MM.1S (cell line): ENCODE measurements around the gene MOB1A.
A peak's percentile ranks its signal among the peaks of the same experiment; 100 is the strongest.

Experiments used
- DNase-seq: peaks from one replicate; pipeline ENCODE4 v3.0.0-alpha.2; 2015
- H2AFZ ChIP-seq: fragments of 300-600 bp; sonication (generic); 2 replicates; pipeline ENCODE4 v1.6.0; 2016; ENCODE audit warnings: antibody characterized with exemption, low read length
- H3F3A ChIP-seq: fragments of 300-600 bp; sonication (generic); 2 replicates; pipeline ENCODE4 v1.6.1; 2016; ENCODE audit warnings: mild to moderate bottlenecking, antibody characterized with exemption, low read length, moderate library complexity, mixed read lengths; ENCODE audit not compliant: insufficient read depth
- H3K27ac ChIP-seq: fragments of 300-600 bp; sonication (generic); 2 replicates; pipeline ENCODE4 v1.5.1; 2016; ENCODE audit warnings: mild to moderate bottlenecking, low read length
- H3K27me3 ChIP-seq: fragments of 300-600 bp; sonication (generic); replicated peaks from 2 replicates; pipeline ENCODE4 v1.6.0; 2016; ENCODE audit warnings: low read length; ENCODE audit not compliant: insufficient read depth
- H3K36me3 ChIP-seq: fragments of 300-600 bp; sonication (generic); replicated peaks from 2 replicates; pipeline ENCODE4 v1.6.1; 2016; ENCODE audit warnings: mild to moderate bottlenecking, low read length, mixed read lengths; ENCODE audit not compliant: insufficient read depth
- H3K4me1 ChIP-seq: fragments of 300-600 bp; sonication (generic); 2 replicates; pipeline ENCODE4 v1.6.1; 2016; ENCODE audit warnings: low read length, mixed read lengths
- H3K4me2 ChIP-seq: fragments of 300-600 bp; sonication (generic); 2 replicates; pipeline ENCODE4 v1.6.0; 2016; ENCODE audit warnings: low read depth, low read length
- H3K4me3 ChIP-seq: fragments of 300-600 bp; sonication (generic); 2 replicates; pipeline ENCODE4 v1.5.1; 2016; ENCODE audit warnings: low read length, mixed read lengths
- H3K79me2 ChIP-seq: fragments of 300-600 bp; sonication (generic); 2 replicates; pipeline ENCODE4 v1.6.1; 2016; ENCODE audit warnings: mixed run types, low read length, mixed read lengths
- H3K9ac ChIP-seq: fragments of 300-600 bp; sonication (generic); 2 replicates; pipeline ENCODE4 v1.6.1; 2016; ENCODE audit warnings: low read length, mixed read lengths
- H3K9me2 ChIP-seq: fragments of 300-600 bp; sonication (generic); replicated peaks from 2 replicates; pipeline ENCODE4 v1.6.1; 2016; ENCODE audit warnings: mild to moderate bottlenecking, low read length, mixed read lengths; ENCODE audit not compliant: insufficient read depth
- H3K9me3 ChIP-seq: fragments of 300-600 bp; sonication (generic); replicated peaks from 2 replicates; pipeline ENCODE4 v1.6.1; 2016; ENCODE audit warnings: mild to moderate bottlenecking, low read length, mixed read lengths; ENCODE audit not compliant: insufficient read depth
- H4K20me1 ChIP-seq: fragments of 300-600 bp; sonication (generic); 2 replicates; pipeline ENCODE4 v1.6.1; 2016; ENCODE audit warnings: mild to moderate bottlenecking, low read length, moderate library complexity, mixed read lengths; ENCODE audit not compliant: insufficient read depth
- CTCF ChIP-seq: fragments of 300-600 bp; sonication (generic); IDR thresholded peaks from 2 replicates; pipeline ENCODE4 v1.5.1; 2016; ENCODE audit warnings: antibody characterized with exemption, low read length, mixed read lengths
- EZH2 ChIP-seq: fragments of 300-600 bp; sonication (generic); optimal IDR thresholded peaks from 2 replicates; pipeline ENCODE3; 2017; ENCODE audit warnings: low read depth, mild to moderate bottlenecking, antibody characterized with exemption, low read length, mixed read lengths
- EZH2phosphoT487 ChIP-seq: fragments of 300-600 bp; sonication (generic); IDR thresholded peaks from 2 replicates; pipeline ENCODE4 v1.6.1; 2018; ENCODE audit warnings: antibody characterized with exemption, low read length

MOB1A gene

GRCh38 chr2:74142340-74142739 lies 36.3 kb downstream of the MOB1A start:
- H3K4me3 ChIP-seq = no peak overlapping the region
- H3K4me2 ChIP-seq = no peak overlapping the region
- no peaks in the 10 kb centered on the region for H3K9me2 ChIP-seq
- DNase-seq = no peak
- H4K20me1 ChIP-seq = no peaks in the 10 kb centered on the region
- no peaks in the 10 kb centered on the region; the same call in 1 of the 2 replicates for H3K36me3 ChIP-seq
- no peaks in the 10 kb centered on the region for H3K27me3 ChIP-seq
- no peaks in the 10 kb centered on the region for H3K9me3 ChIP-seq
- no peak overlapping the region for H2AFZ ChIP-seq
- no peak overlapping the region for H3K27ac ChIP-seq
- TF ChIP-seq CTCF (peak; percentile 9; the same call in 1 of the 2 replicates), EZH2phosphoT487 (no peak)
- no peak overlapping the region for H3K9ac ChIP-seq
- peaks cover 31% of the 10 kb centered on the region for H3K79me2 ChIP-seq
- peaks cover 9% of the 10 kb centered on the region; the same call in 1 of the 2 replicates for H3K4me1 ChIP-seq
- no peaks in the 10 kb centered on the region for H3F3A ChIP-seq

GRCh38 chr2:74138600-74139323 lies 39.9 kb downstream of the MOB1A start:
- Histone ChIP-seq H3K9me2 (no peaks in the 10 kb centered on the region), H3K4me3 (no peak overlapping the region), H3K4me2 (no peak overlapping the region), H3K9ac (no peak overlapping the region), H2AFZ (no peak overlapping the region), H3K36me3 (no peaks in the 10 kb centered on the region; the same call in 1 of the 2 replicates), H3K9me3 (no peaks in the 10 kb centered on the region), H3F3A (no peaks in the 10 kb centered on the region), H3K4me1 (no peaks in the 10 kb centered on the region), H4K20me1 (no peaks in the 10 kb centered on the region), H3K27me3 (no peaks in the 10 kb centered on the region), H3K79me2 (peaks cover 17% of the 10 kb centered on the region), H3K27ac (no peak overlapping the region)
- TF ChIP-seq CTCF = peak; percentile 13; the same call in 1 of the 2 replicates
- no peak for TF ChIP-seq EZH2phosphoT487
- DNase-seq = no peak

- peaks cover 17% of the 10 kb centered on the region for H3K79me2 ChIP-seq
- no peaks in the 10 kb centered on the region for H3F3A ChIP-seq
- DNase-seq = no peak
- H3K4me1 ChIP-seq = no peaks in the 10 kb centered on the region
- no peaks in the 10 kb centered on the region for H4K20me1 ChIP-seq
- H3K9me3 ChIP-seq = no peaks in the 10 kb centered on the region
- H3K4me3 ChIP-seq = no peak overlapping the region
- H3K9ac ChIP-seq = no peak overlapping the region
- no peaks in the 10 kb centered on the region for H3K27me3 ChIP-seq
- no peaks in the 10 kb centered on the region; the same call in 1 of the 2 replicates for H3K36me3 ChIP-seq
- H3K27ac ChIP-seq = no peak overlapping the region
- no peak overlapping the region for H3K4me2 ChIP-seq
- H3K9me2 ChIP-seq = no peaks in the 10 kb centered on the region
- H2AFZ ChIP-seq = no peak overlapping the region
- no peak for TF ChIP-seq EZH2
- TF ChIP-seq EZH2phosphoT487 = no peak
- TF ChIP-seq CTCF = no peak
These were observed 40.8 kb downstream of the MOB1A start for GRCh38 chr2:74137651-74138599.
